Effector memory CD8-positive, alpha-beta T cell (primary cell): ENCODE measurements around the gene APBA2.

Experiments
- ATAC-seq: fragments of 150-1000 bp; cut with Tn5 transposase; replicated peaks from 2 replicates; pipeline ENCODE4 v1.10.0; 2021; ENCODE audit warnings: mild to moderate bottlenecking, moderate library complexity
- DNase-seq, 3 experiments: peaks; one replicate each; pipeline ENCODE4 v3.0.0; 2021
- H3K27ac Mint-ChIP-seq, 2 donors: one replicate each; pipeline ENCODE4 v1.8.0; 2022; ENCODE audit warnings: mild to moderate bottlenecking in 2 of 2, mixed read lengths in 2 of 2, moderate library complexity in 2 of 2
- H3K27me3 Mint-ChIP-seq, 2 donors: one replicate each; pipeline ENCODE4 v1.8.0; 2022; ENCODE audit warnings: mixed read lengths in 2 of 2
- H3K36me3 Mint-ChIP-seq: one replicate; pipeline ENCODE4 v1.8.0; 2022; ENCODE audit warnings: mild to moderate bottlenecking, moderate library complexity, mixed read lengths; ENCODE audit not compliant: insufficient read depth
- H3K4me1 Mint-ChIP-seq, 2 donors: one replicate each; pipeline ENCODE4 v1.8.0; 2022; ENCODE audit warnings: low read depth in 2 of 2, mixed read lengths in 2 of 2
- H3K4me3 Mint-ChIP-seq, 2 donors: one replicate each; pipeline ENCODE4 v1.8.0; 2022; ENCODE audit warnings: mild to moderate bottlenecking in 2 of 2, mixed read lengths in 2 of 2, moderate library complexity in 2 of 2
- H3K9me3 Mint-ChIP-seq, 2 donors: one replicate each; pipeline ENCODE4 v1.8.0; 2022; ENCODE audit warnings: mixed read lengths in 2 of 2

Gene APBA2

GRCh38 chr15:29053661-29054131 is 167.9 kb downstream of the APBA2 start:
- Mint-ChIP-seq H3K4me1 (peaks cover 9 to 29% of the 10 kb centered on the region in 2 donors), H3K36me3 (no peaks in the 10 kb centered on the region)
- ATAC-seq: no peak

GRCh38 chr15:29054171-29055045 is 168.6 kb downstream of the APBA2 start:
- DNase-seq (no peak), ATAC-seq (no peak)
- Mint-ChIP-seq H3K27me3 (no peaks in the 10 kb centered on the region), H3K4me1 (peaks cover 9 to 34% of the 10 kb centered on the region in 2 donors), H3K27ac (peak overlapping the region in 1 of 2 donors; percentile 9), H3K4me3 (no peak overlapping the region), H3K36me3 (no peaks in the 10 kb centered on the region), H3K9me3 (no peaks in the 10 kb centered on the region)

More at GRCh38 chr15:29053661-29054131, 167.9 kb downstream of the APBA2 start:
- no peak overlapping the region for H3K4me3 Mint-ChIP-seq
- H3K27me3 Mint-ChIP-seq: no peaks in the 10 kb centered on the region
- peak overlapping the region in 1 of 2 donors; percentile 9 for H3K27ac Mint-ChIP-seq
- DNase-seq: no peak
- H3K9me3 Mint-ChIP-seq: no peaks in the 10 kb centered on the region

GRCh38 chr15:29055876-29056275 is 170.1 kb downstream of the APBA2 start:
- H3K4me1 Mint-ChIP-seq: peaks cover 5 to 24% of the 10 kb centered on the region in 2 donors
- DNase-seq (no peak), ATAC-seq (no peak)
- H3K9me3 Mint-ChIP-seq: no peaks in the 10 kb centered on the region
- H3K4me3 Mint-ChIP-seq: no peak overlapping the region
- peak overlapping the region in 1 of 2 donors; percentile 4 for H3K27ac Mint-ChIP-seq
- no peaks in the 10 kb centered on the region for H3K27me3 Mint-ChIP-seq
- no peaks in the 10 kb centered on the region for H3K36me3 Mint-ChIP-seq

GRCh38 chr15:29056839-29057450 is 171.2 kb downstream of the APBA2 start:
- Mint-ChIP-seq H3K9me3 (no peaks in the 10 kb centered on the region), H3K4me3 (no peak overlapping the region), H3K36me3 (no peaks in the 10 kb centered on the region), H3K4me1 (peaks cover 2 to 18% of the 10 kb centered on the region in 2 donors), H3K27ac (no peak overlapping the region), H3K27me3 (peaks cover 0 to 6% of the 10 kb centered on the region in 2 donors)
- ATAC-seq (no peak), DNase-seq (no peak)

- H3K27me3 Mint-ChIP-seq: peaks cover 0 to 6% of the 10 kb centered on the region in 2 donors
- peaks cover 2 to 15% of the 10 kb centered on the region in 2 donors for H3K4me1 Mint-ChIP-seq
- no peaks in the 10 kb centered on the region for H3K9me3 Mint-ChIP-seq
- DNase-seq (no peak), ATAC-seq (peak; percentile 47)
- no peak overlapping the region for H3K4me3 Mint-ChIP-seq
- no peaks in the 10 kb centered on the region for H3K36me3 Mint-ChIP-seq
- peak overlapping the region in 1 of 2 donors; percentile 3 for H3K27ac Mint-ChIP-seq
Measured at GRCh38 chr15:29057856-29058255, 172.1 kb downstream of the APBA2 start.

GRCh38 chr15:29058903-29059539 is 173.2 kb downstream of the APBA2 start:
- no peaks in the 10 kb centered on the region for H3K9me3 Mint-ChIP-seq
- H3K27ac Mint-ChIP-seq: peak overlapping the region in 1 of 2 donors; percentile 10

GRCh38 chr15:29059871-29060640 is 174.3 kb downstream of the APBA2 start:
- peaks cover 5 to 15% of the 10 kb centered on the region in 2 donors for H3K4me1 Mint-ChIP-seq
- no peaks in the 10 kb centered on the region for H3K9me3 Mint-ChIP-seq
- H3K4me3 Mint-ChIP-seq: no peak overlapping the region
- H3K36me3 Mint-ChIP-seq: no peaks in the 10 kb centered on the region
- H3K27me3 Mint-ChIP-seq: peaks cover 0 to 6% of the 10 kb centered on the region in 2 donors
- ATAC-seq (no peak), DNase-seq (no peak)
- no peak overlapping the region for H3K27ac Mint-ChIP-seq

More at GRCh38 chr15:29058903-29059539, 173.2 kb downstream of the APBA2 start:
- no peak overlapping the region for H3K4me3 Mint-ChIP-seq
- ATAC-seq: no peak
- H3K36me3 Mint-ChIP-seq: no peaks in the 10 kb centered on the region
- H3K4me1 Mint-ChIP-seq: peaks cover 2 to 15% of the 10 kb centered on the region in 2 donors
- H3K27me3 Mint-ChIP-seq: peaks cover 0 to 6% of the 10 kb centered on the region in 2 donors
- no peak for DNase-seq

- H3K4me3 Mint-ChIP-seq: no peak overlapping the region
- peaks cover 0 to 6% of the 10 kb centered on the region in 2 donors for H3K27me3 Mint-ChIP-seq
- no peaks in the 10 kb centered on the region for H3K9me3 Mint-ChIP-seq
- H3K4me1 Mint-ChIP-seq: peaks cover 6 to 18% of the 10 kb centered on the region in 2 donors
- peak overlapping the region in 1 of 2 donors; percentile 54 for H3K27ac Mint-ChIP-seq
- H3K36me3 Mint-ChIP-seq: no peaks in the 10 kb centered on the region
- ATAC-seq (no peak), DNase-seq (no peak)
Measured at GRCh38 chr15:29061746-29062145, 176.0 kb downstream of the APBA2 start.

GRCh38 chr15:29062179-29062591 is 176.4 kb downstream of the APBA2 start:
- no peaks in the 10 kb centered on the region for H3K36me3 Mint-ChIP-seq
- no peak overlapping the region for H3K27ac Mint-ChIP-seq
- ATAC-seq: no peak
- H3K4me3 Mint-ChIP-seq: no peak overlapping the region
- no peaks in the 10 kb centered on the region for H3K9me3 Mint-ChIP-seq
- peaks cover 6 to 15% of the 10 kb centered on the region in 2 donors for H3K4me1 Mint-ChIP-seq
- no peak for DNase-seq
- H3K27me3 Mint-ChIP-seq: peaks cover 0 to 6% of the 10 kb centered on the region in 2 donors

- Mint-ChIP-seq H3K36me3 (no peaks in the 10 kb centered on the region), H3K27ac (no peak overlapping the region), H3K4me1 (peaks cover 6 to 15% of the 10 kb centered on the region in 2 donors), H3K9me3 (no peaks in the 10 kb centered on the region), H3K27me3 (peaks cover 0 to 6% of the 10 kb centered on the region in 2 donors), H3K4me3 (no peak overlapping the region)
- ATAC-seq (no peak), DNase-seq (no peak)
Measured at GRCh38 chr15:29062626-29063025, 176.9 kb downstream of the APBA2 start.

GRCh38 chr15:29063646-29064045 is 177.9 kb downstream of the APBA2 start:
- Mint-ChIP-seq H3K27me3 (peaks cover 0 to 6% of the 10 kb centered on the region in 2 donors), H3K27ac (peak overlapping the region in 1 of 2 donors; percentile 77), H3K9me3 (no peaks in the 10 kb centered on the region), H3K36me3 (no peaks in the 10 kb centered on the region), H3K4me3 (no peak overlapping the region), H3K4me1 (peaks cover 6 to 11% of the 10 kb centered on the region in 2 donors)
- no peak for DNase-seq
- ATAC-seq: no peak

GRCh38 chr15:29064290-29064689 is 178.5 kb downstream of the APBA2 start:
- peaks cover 6 to 7% of the 10 kb centered on the region in 2 donors for H3K4me1 Mint-ChIP-seq

More at GRCh38 chr15:29064290-29064689, 178.5 kb downstream of the APBA2 start:
- ATAC-seq: no peak
- no peak for DNase-seq
- Mint-ChIP-seq H3K4me3 (no peak overlapping the region), H3K27me3 (peaks cover 0 to 6% of the 10 kb centered on the region in 2 donors), H3K9me3 (peaks cover 0 to 3% of the 10 kb centered on the region in 2 donors), H3K36me3 (no peaks in the 10 kb centered on the region), H3K27ac (peak overlapping the region in 1 of 2 donors; percentile 77)
